HEK293 (cell line): ENCODE measurements around the gene TTC7B.

Experiments used
- BCL11B ChIP-seq: fragments of 450-650 bp; formaldehyde crosslinking; IDR thresholded peaks from 2 replicates; pipeline ENCODE4 v1.5.1; 2016; ENCODE audit warnings: low read depth, missing biosample characterization, missing genetic modification characterization
- CTCF ChIP-seq: fragments of 450-650 bp; formaldehyde crosslinking; IDR thresholded peaks from 2 replicates; pipeline ENCODE4 v1.5.1; 2016; ENCODE audit warnings: missing biosample characterization, missing genetic modification characterization
- PATZ1 ChIP-seq: fragments of 450-650 bp; formaldehyde crosslinking; IDR thresholded peaks from 2 replicates; pipeline ENCODE4 v1.5.1; 2016; ENCODE audit warnings: missing biosample characterization, missing genetic modification characterization
- ZFP69B ChIP-seq: fragments of 450-650 bp; formaldehyde crosslinking; IDR thresholded peaks from 2 replicates; pipeline ENCODE4 v1.5.1; 2016; ENCODE audit warnings: missing biosample characterization, missing genetic modification characterization
- ZNF704 ChIP-seq: fragments of 450-650 bp; formaldehyde crosslinking; IDR thresholded peaks from 2 replicates; pipeline ENCODE4 v1.5.1; 2016; ENCODE audit warnings: missing biosample characterization, missing genetic modification characterization
- ZNF776 ChIP-seq: fragments of 450-650 bp; formaldehyde crosslinking; IDR thresholded peaks from 2 replicates; pipeline ENCODE4 v1.5.0; 2017; ENCODE audit warnings: missing biosample characterization, missing genetic modification characterization, borderline replicate concordance
- ZNF785 ChIP-seq: fragments of 450-650 bp; formaldehyde crosslinking; IDR thresholded peaks from 2 replicates; pipeline ENCODE4 v1.5.1; 2016; ENCODE audit warnings: missing biosample characterization, missing genetic modification characterization
- ZNF843 ChIP-seq: fragments of 450-650 bp; formaldehyde crosslinking; IDR thresholded peaks from 2 replicates; pipeline ENCODE4 v1.5.1; 2016; ENCODE audit warnings: missing biosample characterization, missing genetic modification characterization

GRCh38 chr14:90538716-90539495, 277.3 kb downstream of the TTC7B start:
- TF ChIP-seq ZNF843 (tag by site-specific recombination), result no peak
- TF ChIP-seq CTCF (tag by site-specific recombination), result no peak
- TF ChIP-seq ZNF704 (tag by site-specific recombination), result no peak
- no peak for TF ChIP-seq ZFP69B (tag by site-specific recombination)
- TF ChIP-seq ZNF785 (tag by site-specific recombination), result no peak
- TF ChIP-seq BCL11B, result no peak
- no peak for TF ChIP-seq ZNF776 (tag by site-specific recombination)
- TF ChIP-seq PATZ1 (tag by site-specific recombination), result no peak
